ENCODE results near the gene PNMA6F.
"Not testable (repeated sequence)": the region's sequence is repeated elsewhere in the genome, so short reads cannot be mapped to it uniquely, and the experiment has no call there.

- TF ChIP-seq TAF1 (IDR thresholded peaks at IDR 0.05; ENCODE audit: low read depth, low read length); POLR2A (IDR thresholded peaks at IDR 0.05; ENCODE audit: low read depth, low read length); POU2F2 (IDR thresholded peaks at IDR 0.05; ENCODE audit: low read depth, low read length); POLR2AphosphoS5 (IDR thresholded peaks at IDR 0.05; ENCODE audit: low read depth, low read length); SPI1 (IDR thresholded peaks at IDR 0.05; ENCODE audit: low read depth, low read length); PAX5 (IDR thresholded peaks at IDR 0.05; ENCODE audit: insufficient read depth, low read length, severe bottlenecking): not testable (repeated sequence)
These were observed 37.6 kb downstream of the PNMA6F start for GRCh38 chrX:153283982-153284381.
